HepG2 (cell line): ENCODE measurements around the gene SLC41A1.

Experiments
- CTCF ChIP-seq: sonication (generic); formaldehyde crosslinking; IDR thresholded peaks from 2 replicates; pipeline ENCODE4 v1.5.0; 2020; ENCODE audit warnings: mild to moderate bottlenecking, missing genetic modification reagents, moderate library complexity
- ELK4 ChIP-seq: sonication (generic); formaldehyde crosslinking; IDR thresholded peaks from 2 replicates; pipeline ENCODE4 v1.9.0; 2021; ENCODE audit warnings: missing genetic modification reagents, borderline replicate concordance
- FOXA3 ChIP-seq: IDR thresholded peaks from 2 replicates; pipeline ENCODE4 v1.6.1; 2016; ENCODE audit warnings: missing genetic modification reagents, missing compliant biosample characterization
- HMG20B ChIP-seq: conservative IDR thresholded peaks from 2 replicates; pipeline ENCODE4 v1.6.1; 2016; ENCODE audit warnings: missing genetic modification reagents, missing compliant biosample characterization
- KMT2A ChIP-seq: sonication (generic); formaldehyde crosslinking; IDR thresholded peaks from 2 replicates; pipeline ENCODE4 v1.4.0; 2020; ENCODE audit warnings: missing genetic modification reagents
- RELA ChIP-seq: sonication (generic); formaldehyde crosslinking; IDR thresholded peaks from 2 replicates; pipeline ENCODE4 v1.4.0; 2020; ENCODE audit warnings: missing genetic modification reagents
- TF ChIP-seq, protein P1 (sequence below): IDR thresholded peaks from 2 replicates; pipeline ENCODE4 v1.6.1; 2012; ENCODE audit warnings: inconsistent platforms
- TF ChIP-seq, protein P2 (sequence below): sonication (generic); formaldehyde crosslinking; IDR thresholded peaks from 2 replicates; pipeline ENCODE4 v1.4.0; 2020; ENCODE audit warnings: mild to moderate bottlenecking, missing genetic modification reagents

- TF ChIP-seq CTCF (CRISPR knock-in tag) (no peak), KMT2A (CRISPR knock-in tag) (no peak), FOXA3 (CRISPR knock-in tag) (no peak), ELK4 (CRISPR knock-in tag) (no peak), RELA (CRISPR knock-in tag) (no peak), HMG20B (CRISPR knock-in tag) (no peak)
- TF ChIP-seq, protein P1, sequence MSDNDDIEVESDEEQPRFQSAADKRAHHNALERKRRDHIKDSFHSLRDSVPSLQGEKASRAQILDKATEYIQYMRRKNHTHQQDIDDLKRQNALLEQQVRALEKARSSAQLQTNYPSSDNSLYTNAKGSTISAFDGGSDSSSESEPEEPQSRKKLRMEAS, result no peak
- TF ChIP-seq, protein P2, sequence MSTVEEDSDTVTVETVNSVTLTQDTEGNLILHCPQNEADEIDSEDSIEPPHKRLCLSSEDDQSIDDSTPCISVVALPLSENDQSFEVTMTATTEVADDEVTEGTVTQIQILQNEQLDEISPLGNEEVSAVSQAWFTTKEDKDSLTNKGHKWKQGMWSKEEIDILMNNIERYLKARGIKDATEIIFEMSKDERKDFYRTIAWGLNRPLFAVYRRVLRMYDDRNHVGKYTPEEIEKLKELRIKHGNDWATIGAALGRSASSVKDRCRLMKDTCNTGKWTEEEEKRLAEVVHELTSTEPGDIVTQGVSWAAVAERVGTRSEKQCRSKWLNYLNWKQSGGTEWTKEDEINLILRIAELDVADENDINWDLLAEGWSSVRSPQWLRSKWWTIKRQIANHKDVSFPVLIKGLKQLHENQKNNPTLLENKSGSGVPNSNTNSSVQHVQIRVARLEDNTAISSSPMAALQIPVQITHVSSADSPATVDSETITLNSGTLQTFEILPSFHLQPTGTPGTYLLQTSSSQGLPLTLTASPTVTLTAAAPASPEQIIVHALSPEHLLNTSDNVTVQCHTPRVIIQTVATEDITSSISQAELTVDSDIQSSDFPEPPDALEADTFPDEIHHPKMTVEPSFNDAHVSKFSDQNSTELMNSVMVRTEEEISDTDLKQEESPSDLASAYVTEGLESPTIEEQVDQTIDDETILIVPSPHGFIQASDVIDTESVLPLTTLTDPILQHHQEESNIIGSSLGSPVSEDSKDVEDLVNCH (CRISPR knock-in tag), result no peak
Measured at GRCh38 chr1:205812271-205812877, 624 bp downstream of the SLC41A1 start.
